ENCODE data around the gene SPAG16.

DNA sequence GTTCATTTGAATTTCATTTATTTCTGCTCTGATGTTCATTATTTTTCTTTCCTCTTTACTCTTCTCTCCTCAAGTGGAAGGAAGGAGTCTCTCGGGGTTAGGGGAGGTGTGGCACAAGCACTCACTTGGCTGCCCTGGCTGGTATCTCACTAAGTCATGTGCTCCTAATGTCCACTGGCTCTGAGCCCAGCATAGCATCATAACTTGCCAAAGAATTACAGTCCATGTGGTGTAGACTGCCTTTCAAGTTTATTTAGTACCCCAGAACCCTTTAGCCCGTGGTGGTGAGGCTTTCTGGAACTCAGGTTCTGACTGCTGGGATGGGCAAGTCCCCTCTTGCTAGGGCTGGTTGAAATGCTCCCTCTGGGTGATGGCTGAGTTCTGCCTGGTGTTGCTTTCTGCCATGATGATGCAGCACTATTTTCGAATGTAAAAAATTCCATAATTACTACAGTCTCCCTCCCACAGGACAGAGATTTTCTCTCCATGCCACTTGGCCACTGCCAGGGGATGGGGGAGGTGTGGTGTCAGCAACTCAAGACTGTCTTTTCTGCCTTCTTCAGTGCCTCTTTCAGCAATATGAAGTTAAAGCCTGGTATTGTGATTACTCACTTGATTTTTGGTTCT is 22.2 kb downstream of the SPAG16 start:
- no peak for TF ChIP-seq FOXM1 (IDR thresholded peaks at IDR 0.05; ENCODE audit: low read depth)
- TF ChIP-seq YY1 (IDR thresholded peaks at IDR 0.05; ENCODE audit: low read depth): no peak
- TF ChIP-seq CHD2 (IDR thresholded peaks at IDR 0.05; ENCODE audit: low read length, partially characterized antibody): no peak
- TF ChIP-seq TAF1 (IDR thresholded peaks at IDR 0.05; ENCODE audit: borderline replicate concordance, low read depth, low read length): no peak
- TF ChIP-seq, protein P1, sequence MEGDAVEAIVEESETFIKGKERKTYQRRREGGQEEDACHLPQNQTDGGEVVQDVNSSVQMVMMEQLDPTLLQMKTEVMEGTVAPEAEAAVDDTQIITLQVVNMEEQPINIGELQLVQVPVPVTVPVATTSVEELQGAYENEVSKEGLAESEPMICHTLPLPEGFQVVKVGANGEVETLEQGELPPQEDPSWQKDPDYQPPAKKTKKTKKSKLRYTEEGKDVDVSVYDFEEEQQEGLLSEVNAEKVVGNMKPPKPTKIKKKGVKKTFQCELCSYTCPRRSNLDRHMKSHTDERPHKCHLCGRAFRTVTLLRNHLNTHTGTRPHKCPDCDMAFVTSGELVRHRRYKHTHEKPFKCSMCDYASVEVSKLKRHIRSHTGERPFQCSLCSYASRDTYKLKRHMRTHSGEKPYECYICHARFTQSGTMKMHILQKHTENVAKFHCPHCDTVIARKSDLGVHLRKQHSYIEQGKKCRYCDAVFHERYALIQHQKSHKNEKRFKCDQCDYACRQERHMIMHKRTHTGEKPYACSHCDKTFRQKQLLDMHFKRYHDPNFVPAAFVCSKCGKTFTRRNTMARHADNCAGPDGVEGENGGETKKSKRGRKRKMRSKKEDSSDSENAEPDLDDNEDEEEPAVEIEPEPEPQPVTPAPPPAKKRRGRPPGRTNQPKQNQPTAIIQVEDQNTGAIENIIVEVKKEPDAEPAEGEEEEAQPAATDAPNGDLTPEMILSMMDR (IDR thresholded peaks at IDR 0.05): no peak
- TF ChIP-seq, protein P2, sequence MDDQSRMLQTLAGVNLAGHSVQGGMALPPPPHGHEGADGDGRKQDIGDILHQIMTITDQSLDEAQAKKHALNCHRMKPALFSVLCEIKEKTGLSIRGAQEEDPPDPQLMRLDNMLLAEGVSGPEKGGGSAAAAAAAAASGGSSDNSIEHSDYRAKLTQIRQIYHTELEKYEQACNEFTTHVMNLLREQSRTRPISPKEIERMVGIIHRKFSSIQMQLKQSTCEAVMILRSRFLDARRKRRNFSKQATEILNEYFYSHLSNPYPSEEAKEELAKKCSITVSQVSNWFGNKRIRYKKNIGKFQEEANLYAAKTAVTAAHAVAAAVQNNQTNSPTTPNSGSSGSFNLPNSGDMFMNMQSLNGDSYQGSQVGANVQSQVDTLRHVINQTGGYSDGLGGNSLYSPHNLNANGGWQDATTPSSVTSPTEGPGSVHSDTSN (IDR thresholded peaks at IDR 0.05): no peak
- TF ChIP-seq FOSL2 (IDR thresholded peaks at IDR 0.05; ENCODE audit: borderline replicate concordance, low read depth): no peak
